ENCODE measurements around the gene RTN4.

DNA sequence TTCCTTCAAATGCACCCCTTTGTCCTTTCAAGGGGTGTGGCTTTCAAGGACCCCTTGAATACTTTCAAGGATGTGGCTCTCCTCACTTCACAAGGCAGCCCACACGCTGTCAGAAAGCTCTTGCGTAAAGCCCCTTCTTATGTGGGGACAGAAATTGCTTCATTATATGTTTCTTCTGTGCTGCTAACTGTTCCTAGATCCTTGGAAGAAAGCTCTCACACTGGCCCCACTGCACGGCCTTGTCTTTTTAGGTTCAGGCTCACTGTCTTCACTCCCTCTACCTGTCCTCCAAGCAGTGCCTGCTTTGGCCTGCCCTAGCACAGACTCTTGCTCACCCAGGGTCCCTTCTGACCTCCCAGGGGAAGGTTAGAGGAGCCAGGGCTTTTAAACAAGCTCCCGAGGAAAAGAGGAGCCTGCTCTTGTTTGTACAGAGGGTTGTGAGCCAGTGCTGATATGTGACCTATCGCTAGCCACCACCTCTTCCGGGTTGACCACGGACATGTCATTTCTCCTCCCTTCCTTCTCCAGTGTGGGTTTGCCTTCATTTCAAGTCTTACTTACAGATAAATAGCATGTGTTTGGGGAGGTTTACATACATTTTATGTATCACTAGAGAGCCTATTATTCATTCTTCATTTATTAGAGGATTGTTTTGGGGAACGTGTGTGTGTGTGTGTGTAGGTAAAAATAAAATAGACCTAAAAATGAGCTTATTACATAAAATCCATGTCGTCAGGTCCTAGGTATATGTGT, 94.7 kb downstream of the RTN4 start:
- TF ChIP-seq EZH2phosphoT487 (IDR thresholded peaks at IDR 0.05; ENCODE audit: low read depth) (no peak), CTCF (IDR thresholded peaks at IDR 0.05; ENCODE audit: low read depth, low read length) (no peak)

Measured in OCI-LY3 (cell line).